ENCODE results near the gene CDKN2B-AS1.

GRCh38 chr9:21997480-21997879 is 2.9 kb downstream of the CDKN2B-AS1 start:
- TF ChIP-seq CTCF (IDR thresholded peaks at IDR 0.05; ENCODE audit: poor library complexity) (no peak), EZH2 (IDR thresholded peaks at IDR 0.05; ENCODE audit: borderline replicate concordance) (no peak)
